Ramos (cell line): ENCODE measurements around the gene MC3R.

Experiments
- in situ Hi-C: fragments of 300-500 bp; cut with MboI; formaldehyde crosslinking; loops from one replicate; pipeline ENCODE4 v1.14.3; 2022; ENCODE audit warnings: low sequenced_read_pairs; ENCODE audit not compliant: unreplicated experiment

MC3R gene

GRCh38 chr20:56249244-56249955, 868 bp downstream of the MC3R start:
- in situ Hi-C loops = no loop called here

GRCh38 chr20:56249956-56250355, 1.4 kb downstream of the MC3R start:
- in situ Hi-C loops = no loop called here

- in situ Hi-C loops = no loop called here
Measured at GRCh38 chr20:56257604-56258003, 9.1 kb downstream of the MC3R start.

- in situ Hi-C loops = no loop called here
Measured at GRCh38 chr20:56259948-56260347, 11.4 kb downstream of the MC3R start.

GRCh38 chr20:56268536-56268935, 20.0 kb downstream of the MC3R start:
- in situ Hi-C loops = no loop called here

GRCh38 chr20:56271974-56272373, 23.4 kb downstream of the MC3R start:
- in situ Hi-C loops = no loop called here

- in situ Hi-C loops = no loop called here
Measured at GRCh38 chr20:56273491-56273890, 25.0 kb downstream of the MC3R start.

GRCh38 chr20:56274156-56274555, 25.6 kb downstream of the MC3R start:
- in situ Hi-C loops = no loop called here

- in situ Hi-C loops = no loop called here
Measured at GRCh38 chr20:56278196-56278595, 29.7 kb downstream of the MC3R start.

GRCh38 chr20:56285496-56285895, 37.0 kb downstream of the MC3R start:
- in situ Hi-C loops = no loop called here

- in situ Hi-C loops = no loop called here
Measured at GRCh38 chr20:56289652-56290051, 41.1 kb downstream of the MC3R start.

- in situ Hi-C loops = no loop called here
Measured at GRCh38 chr20:56299362-56299761, 50.8 kb downstream of the MC3R start.
